NAMALWA (cell line): ENCODE results near the gene CAPRIN1.
A peak's percentile ranks its signal among the peaks of the same experiment; 100 is the strongest.

Experiments used
- DNase-seq: peaks from one replicate; pipeline ENCODE4 v3.0.0-alpha.2; 2015; ENCODE audit warnings: low spot score

Gene CAPRIN1

DNA sequence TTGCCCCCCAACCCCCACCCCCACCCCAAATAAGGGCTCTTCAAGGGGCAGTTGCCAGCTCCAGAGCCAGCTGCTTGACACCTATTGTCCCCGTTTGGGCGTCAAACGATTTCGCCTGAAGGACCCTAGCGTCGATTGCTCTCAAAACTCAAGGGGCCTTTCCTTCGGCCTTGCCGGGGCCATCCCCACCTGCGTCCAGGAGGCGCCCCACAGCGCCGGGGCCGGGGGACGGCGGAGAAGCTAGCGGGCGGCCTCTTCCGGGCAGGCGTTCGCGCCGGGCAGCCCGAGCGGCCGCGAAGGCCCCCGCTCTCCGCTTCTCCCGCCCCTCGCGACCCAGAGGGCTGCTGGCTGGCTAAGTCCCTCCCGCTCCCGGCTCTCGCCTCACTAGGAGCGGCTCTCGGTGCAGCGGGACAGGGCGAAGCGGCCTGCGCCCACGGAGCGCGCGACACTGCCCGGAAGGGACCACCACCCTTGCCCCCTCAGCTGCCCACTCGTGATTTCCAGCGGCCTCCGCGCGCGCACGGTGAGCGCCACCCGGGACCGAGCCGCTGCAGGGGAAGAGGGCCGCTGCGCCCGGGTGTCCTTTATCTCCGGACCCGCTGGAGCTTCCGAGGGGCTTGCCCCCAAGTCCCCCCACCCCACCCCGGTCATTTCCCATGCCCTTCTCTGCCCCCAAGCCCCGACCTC lies at the start of gene CAPRIN1:
Gene CAPRIN1, plus strand, starts transcription at position 383 of the 687 bp plus-strand sequence. CDS start 690 bp downstream, outside the sequence.
- DNase-seq = peak; percentile 94

DNA sequence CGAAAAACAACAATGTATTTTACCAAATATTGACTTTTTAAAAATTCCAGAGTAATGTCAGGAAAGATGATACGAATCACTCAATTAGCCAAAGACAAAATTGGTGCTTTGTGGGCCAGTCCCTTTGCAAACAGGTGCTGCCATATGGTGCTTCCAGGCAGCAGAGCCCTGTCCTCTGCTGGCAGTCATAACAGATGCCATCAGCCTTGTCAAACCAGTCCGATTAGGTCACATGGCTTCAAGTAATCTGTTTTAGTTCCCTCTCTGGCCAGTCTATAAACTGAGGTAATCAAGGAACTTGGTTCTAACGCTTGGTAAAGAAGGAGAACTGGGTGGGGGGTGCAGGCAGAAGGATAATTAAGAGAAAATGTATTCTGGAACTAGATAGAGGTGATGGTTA lies 49.1 kb upstream of the CAPRIN1 start:
- DNase-seq = no peak

GRCh38 chr11:34004236-34004635 lies 47.3 kb upstream of the CAPRIN1 start:
- DNase-seq = no peak

GRCh38 chr11:34006876-34007275 lies 44.7 kb upstream of the CAPRIN1 start:
- DNase-seq = no peak

DNA sequence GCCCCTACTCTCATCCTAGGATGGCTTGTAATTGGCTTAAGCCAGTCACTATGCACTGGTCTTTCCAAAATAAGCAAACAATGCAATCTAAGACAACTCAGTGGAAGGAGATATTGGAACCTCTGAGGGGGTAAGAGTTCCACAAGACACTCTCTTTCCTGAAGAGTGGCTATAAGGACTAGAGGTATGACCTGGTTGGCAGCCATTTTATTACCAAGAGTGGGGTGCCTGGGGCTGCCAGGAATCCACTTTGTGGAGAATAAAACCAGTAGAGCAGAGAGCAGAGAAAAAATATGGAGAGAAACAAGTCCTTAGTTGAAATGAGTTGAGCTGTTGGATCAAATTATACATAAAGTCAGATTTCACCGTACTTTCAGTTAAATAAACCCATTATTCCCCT lies 38.8 kb upstream of the CAPRIN1 start:
- no peak for DNase-seq

GRCh38 chr11:34013898-34014571 lies 37.5 kb upstream of the CAPRIN1 start:
- no peak for DNase-seq

GRCh38 chr11:34021977-34022735 lies 29.4 kb upstream of the CAPRIN1 start:
- no peak for DNase-seq

DNA sequence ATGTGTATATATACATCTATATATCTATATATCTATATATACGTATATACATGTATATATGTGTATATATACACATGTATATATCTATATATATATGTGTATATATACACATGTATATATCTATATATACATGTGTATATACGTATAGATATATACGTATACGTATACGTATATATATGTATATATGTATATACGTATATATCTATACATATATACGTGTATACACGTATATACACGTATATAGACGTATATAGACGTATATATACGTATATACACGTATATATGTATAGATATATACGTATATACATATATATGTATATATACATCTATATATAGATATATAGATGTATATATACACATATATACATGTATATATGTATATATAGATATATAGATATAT lies 25.1 kb upstream of the CAPRIN1 start:
- no peak for DNase-seq

DNA sequence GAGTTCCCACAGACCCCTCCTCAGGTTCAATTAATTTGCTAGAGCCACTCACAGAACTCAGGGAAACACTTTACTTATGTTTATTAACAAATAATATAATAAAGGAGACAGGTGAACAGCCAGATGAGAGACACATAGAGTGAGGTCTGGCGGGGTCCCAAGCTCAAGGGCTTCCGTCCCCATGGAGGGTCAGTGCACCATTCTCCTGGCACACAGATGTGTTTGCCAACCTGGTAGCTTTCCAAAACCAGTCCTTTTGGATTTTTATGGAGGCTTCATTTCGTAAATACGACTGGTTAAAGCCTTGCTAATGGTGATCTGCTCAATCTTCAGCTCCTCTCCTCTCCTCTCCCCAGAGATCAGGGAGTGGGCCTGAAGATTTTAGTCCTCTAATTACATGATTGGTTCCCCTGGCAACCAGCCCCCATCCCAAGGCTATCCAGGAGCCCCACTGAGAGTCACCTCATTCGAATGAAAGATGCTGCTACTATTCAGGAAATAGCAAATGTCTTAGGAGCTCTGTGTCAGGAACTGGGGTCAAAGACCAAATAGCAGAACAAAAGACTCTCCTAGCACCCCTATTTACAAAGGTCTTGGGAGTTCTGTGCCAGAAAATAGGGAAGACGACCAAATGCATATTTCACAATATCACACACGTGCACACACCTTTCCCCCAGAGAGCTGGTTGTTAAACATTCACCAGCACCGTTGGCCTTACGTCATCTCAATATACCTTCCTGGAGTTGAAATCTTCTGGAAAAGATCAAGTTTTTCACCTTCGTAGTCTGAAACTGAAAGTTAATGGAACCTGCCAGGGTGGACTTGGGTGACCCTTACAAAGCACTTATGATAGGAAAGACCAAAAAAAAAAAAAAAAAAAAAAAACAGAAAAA lies 23.8 kb upstream of the CAPRIN1 start:
- no peak for DNase-seq

DNA sequence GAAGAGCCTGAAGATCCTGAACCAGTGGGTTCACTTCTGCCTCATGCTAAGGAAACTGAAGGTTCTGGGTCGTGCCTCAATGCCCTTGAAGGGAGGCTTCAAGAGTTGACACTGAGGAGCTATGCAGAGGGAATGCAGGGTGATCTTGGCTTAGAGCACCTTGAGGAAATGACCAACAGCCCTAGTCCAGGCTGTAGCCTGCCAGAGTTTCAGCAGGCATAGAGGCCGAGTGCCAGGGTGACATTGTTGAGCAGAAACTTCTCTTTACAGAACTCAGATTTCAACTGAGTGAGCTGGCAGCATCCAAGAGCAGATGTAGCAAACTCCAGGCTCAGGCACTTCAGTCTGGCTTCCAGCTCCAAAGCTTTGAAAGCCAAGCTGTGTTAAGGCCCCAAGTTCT lies 23.1 kb upstream of the CAPRIN1 start:
- no peak for DNase-seq

GRCh38 chr11:34029176-34029575 lies 22.4 kb upstream of the CAPRIN1 start:
- no peak for DNase-seq

GRCh38 chr11:34030382-34030781 lies 21.1 kb upstream of the CAPRIN1 start:
- no peak for DNase-seq

GRCh38 chr11:34033399-34033798 lies 18.1 kb upstream of the CAPRIN1 start:
- no peak for DNase-seq

GRCh38 chr11:34034053-34034452 lies 17.5 kb upstream of the CAPRIN1 start:
- DNase-seq = no peak

- no peak for DNase-seq
Measured at GRCh38 chr11:34036456-34036855, 15.1 kb upstream of the CAPRIN1 start.

GRCh38 chr11:34037016-34037415 lies 14.5 kb upstream of the CAPRIN1 start:
- DNase-seq = no peak

GRCh38 chr11:34040571-34040970 lies 11.0 kb upstream of the CAPRIN1 start:
- DNase-seq = no peak

DNA sequence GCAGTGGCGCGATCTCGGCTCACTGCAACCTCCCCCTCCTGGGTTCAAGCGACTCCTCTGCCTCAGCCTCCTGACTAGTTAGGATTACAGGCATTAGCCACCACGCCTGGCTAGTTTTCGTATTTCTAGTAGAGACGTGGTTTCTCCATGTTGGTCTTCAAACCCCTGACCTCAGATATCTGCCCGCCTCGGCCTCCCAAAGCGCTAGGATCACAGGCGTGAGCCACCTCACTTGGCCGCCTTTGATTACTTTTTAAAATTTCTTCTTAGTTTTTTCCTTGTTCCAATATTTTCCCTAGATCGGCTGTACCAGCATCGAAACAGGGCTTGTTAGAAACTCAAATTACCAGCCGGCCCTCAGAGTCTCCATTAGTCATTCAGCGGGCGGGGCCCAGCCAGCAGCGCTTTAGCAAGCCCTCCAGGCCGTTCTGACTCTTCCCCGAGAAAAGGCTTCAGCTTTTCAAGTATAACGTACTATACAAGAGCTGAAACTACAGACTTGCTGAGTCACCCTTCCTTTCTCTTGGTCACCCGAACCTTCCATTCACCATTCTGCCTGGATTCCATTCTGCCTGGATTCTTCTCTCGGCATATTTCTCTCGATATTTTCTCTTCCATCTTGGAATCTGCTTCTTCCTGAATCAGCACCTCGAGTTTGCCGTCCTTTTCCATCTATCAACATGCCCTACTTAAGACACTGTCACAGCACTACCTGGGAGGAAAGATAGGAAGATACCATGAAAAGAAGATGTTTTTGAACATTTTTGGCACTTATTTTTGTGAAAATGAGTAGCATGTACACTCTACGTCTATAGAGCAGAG lies 6.7 kb upstream of the CAPRIN1 start:
- DNase-seq = no peak

- DNase-seq = no peak
Measured at GRCh38 chr11:34049028-34049427, 2.5 kb upstream of the CAPRIN1 start.

GRCh38 chr11:34050581-34051348 lies 766 bp upstream of the CAPRIN1 start:
- peak; percentile 70 for DNase-seq
